GM21423 (cell line): ENCODE measurements around the gene CAPN10.

Experiments
- ATAC-seq: cut with Tn5 transposase; IDR thresholded peaks from one replicate; pipeline ENCODE4 v1.9.1; 2021; ENCODE audit warnings: mild to moderate bottlenecking, moderate library complexity; ENCODE audit not compliant: unreplicated experiment

Gene CAPN10

DNA sequence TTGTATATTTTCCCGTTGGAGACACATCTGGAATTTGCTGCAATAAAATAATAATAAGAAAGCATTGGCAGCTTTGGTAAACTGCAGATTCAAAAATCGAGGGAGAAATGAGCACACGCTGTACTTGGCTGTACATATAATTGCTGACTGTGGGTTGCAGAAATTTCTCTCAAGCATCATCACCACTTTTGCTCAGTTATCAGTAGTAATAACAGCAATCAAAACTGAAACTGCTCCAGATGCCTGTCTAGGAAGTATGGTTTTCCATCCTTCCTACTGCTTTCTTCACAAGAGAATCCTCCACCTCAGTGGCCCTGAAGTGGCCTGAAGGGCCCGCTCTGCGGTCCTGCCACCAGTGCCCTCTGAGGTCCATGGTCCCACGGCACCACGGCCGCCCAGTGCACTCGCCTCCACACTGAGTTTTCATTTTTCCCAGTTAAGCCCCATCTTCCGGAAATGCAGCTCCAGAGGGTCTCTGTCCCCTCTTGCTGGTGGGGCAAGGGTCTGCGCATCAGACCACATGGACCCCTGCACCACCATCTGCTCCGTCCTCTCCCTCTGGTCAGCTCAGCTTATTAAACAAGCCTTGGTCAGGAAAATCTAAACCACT lies 22.5 kb upstream of the CAPN10 start:
- no peak for ATAC-seq

DNA sequence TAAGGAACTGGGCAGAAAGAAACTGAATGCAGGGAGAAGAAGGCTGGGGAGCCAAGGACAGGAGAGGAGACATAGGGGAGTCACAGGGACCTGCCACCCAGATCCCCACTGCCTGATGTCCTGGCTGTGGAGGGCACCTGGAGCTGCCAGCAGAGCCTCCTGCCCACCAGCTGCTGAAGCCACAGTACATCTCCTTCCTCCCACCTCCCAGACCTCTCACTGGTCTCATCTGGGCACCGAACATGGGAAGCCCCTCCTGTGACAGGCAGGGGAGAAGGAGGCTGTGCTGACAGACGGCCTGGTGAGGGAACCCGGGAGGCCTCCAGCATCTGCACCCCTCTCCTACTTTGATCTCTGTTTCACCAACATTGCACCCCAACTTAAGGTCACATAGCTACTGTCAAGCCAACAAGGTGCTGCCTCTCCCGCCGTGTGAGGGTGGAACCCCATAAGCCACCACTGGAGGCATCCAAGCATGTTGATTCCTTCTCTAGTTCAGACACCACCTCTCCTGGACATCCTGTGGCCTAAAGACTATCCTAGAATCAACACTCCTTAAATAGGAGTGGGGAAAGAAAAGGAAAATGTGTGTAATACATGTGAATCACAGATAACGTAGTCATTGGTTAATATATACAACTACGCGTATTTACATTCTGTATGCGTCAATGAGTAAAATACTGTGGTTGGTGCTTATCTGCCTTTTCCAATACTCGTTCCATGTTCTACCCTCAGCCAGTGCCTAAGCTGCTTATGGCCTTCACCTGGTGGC lies 21.8 kb upstream of the CAPN10 start:
- ATAC-seq = no peak

DNA sequence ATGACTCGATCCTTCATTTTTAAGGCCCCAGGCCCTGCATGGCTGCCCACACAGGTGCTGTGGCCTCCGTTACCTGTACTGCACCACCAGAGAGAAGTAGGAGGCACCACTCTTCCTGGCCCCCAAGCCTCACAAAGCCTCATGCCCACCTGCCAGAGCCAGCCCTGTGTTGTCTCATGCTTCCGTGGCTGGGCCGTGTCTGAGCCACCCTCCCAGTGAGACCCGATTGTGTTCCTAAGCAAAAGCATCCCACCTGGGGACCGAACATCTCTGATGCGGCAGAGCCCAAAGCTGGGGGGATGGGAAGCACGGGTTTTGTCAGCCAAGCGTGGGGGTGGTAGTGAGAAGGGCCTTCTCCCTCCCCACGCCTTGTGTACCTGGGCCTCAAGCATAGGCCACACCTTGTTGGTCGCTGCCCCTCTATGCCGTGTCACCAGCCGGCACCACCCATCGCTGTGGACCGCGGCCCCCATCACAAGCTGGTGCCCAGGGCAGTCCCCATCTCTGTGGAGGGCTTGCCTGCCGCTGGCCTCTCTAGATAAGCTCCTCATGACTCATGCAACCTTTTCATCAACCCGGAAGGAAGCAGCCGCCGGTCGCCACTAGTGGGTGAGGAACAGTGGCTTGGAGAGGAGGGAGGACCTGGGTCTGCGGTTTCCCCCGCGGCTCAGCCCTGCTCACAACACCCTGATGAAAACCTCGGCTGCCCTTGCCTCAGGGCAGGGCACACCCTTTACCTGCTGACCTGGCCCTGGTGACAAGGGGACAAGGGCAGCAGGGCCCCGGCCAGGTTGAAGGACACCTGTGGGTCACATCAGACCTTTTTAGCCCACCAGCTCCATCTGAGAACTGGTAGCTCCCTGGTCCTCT lies 21.0 kb upstream of the CAPN10 start:
- ATAC-seq = peak; percentile 25

DNA sequence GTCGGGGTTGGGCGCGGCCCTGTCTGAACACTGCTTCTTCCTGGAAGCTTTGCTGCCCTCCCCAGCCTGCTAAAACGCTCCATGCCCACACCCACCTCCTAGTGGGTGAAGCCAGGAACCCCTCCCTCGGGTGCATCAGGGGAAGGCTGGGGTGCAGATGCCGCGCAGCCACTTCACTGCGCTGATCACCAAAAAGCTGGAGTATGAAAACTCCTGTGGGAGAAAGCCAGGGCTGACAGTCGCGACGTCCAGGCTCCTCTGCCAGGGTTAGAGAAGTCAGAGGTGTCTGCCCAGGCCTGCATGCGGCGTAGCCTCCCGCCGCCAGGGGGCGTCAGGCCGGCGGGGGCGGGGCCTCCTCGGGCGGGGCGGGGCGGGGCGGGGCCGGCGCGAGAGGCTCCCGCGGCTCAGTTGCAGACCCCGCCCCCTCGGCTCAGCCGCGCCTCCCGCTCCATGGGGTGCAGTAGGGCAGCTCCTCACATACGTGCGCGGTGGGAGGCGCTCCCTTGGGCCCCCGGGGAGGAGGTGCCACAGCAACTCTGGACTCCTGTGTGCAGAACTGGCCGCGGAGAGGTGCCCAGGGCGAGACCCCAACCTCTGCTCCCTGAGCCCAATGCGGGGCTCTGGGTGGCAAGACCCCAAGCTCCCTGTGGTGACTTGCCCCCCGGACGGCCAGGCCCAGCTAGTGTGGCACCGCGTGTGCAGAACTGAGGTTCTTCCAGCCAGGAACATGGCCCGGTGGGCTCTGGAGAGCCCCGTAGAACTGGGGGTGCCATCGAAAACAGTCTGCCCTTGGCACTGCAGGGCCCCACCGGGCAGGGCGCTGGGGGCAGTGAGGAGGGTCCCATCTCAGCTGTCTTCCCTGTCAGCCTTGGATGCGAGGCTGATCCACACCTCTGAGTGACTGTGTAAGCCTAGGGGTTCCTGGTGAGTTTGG lies 20.1 kb upstream of the CAPN10 start:
- peak; percentile 46 for ATAC-seq

DNA sequence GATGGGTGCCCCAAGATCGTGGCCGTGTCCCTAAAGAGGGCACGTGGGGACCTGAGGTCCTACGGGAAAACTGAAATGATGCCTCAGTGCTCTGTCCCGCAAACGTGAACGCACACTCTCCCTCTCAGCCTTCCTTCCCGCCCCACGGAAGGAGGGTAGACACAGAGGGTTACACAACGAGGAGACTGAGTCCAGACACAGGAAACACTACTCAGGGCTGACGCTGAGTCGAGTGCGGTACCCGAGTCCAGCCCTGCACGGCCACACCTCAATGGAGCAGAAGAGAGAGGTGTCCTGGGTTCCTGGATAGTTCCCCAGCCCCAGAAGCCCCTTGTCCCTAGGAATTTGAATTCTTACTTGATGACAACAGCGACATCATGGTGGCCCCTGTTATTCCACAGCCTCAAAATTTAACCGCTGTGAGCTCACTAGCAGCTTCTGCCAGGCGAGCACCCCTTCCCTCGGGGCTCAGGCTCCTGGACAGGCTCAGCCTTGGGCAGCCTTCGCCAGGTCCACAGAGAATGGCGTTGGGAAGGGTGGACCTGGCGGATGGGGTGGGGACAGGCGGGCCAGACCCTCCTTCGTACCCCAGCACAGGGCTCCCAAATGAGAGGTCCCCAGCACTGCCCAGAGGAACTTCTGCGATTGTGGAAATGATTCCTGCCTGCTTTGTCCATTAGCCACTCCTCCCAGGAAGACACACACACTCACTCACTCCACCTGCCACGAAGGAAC lies 19.2 kb upstream of the CAPN10 start:
- no peak for ATAC-seq

DNA sequence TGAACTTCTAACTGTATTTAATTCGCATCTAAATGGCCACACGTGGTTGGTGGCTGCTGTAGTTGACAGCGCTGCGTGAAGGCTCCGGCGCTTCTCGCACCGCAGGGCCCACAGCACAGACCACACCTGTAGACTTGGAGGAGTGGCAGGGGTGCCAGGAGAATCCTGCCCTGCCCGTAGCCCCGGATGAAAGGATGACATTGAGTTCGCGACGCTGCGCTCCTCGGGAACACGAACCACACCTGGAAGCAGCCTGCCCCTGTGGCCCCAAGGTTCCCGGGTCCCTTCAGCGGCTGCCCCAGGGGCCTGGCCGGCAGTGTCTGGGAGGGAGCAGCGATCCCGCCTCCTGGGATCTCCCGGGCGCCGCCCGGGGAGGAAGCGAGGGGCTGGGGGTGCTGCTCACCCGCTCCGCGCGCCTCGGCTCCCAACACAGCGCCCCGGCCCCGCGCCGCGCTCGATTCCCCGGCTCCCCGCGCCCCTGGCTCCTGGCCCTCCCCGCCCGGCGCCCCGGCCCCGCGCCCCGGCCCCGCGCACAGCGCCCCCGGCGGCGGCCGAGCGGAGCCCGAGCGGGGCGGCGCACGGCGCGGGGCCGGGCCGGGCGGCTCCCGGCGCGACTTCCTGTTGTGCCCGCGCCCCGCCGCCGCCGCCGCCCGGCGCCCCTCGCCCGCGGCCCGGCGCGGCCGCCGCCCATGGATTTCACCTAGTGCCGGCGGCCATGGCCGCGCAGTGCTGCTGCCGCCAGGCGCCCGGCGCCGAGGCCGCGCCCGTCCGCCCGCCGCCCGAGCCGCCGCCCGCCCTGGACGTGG lies 18.5 kb upstream of the CAPN10 start, which contains the start of gene RNPEPL1:
Gene RNPEPL1, plus strand, starts transcription at position 613 of the 806 bp plus-strand sequence. Its CDS starts 103 bp downstream, at position 716.
- ATAC-seq = peak; percentile 27

DNA sequence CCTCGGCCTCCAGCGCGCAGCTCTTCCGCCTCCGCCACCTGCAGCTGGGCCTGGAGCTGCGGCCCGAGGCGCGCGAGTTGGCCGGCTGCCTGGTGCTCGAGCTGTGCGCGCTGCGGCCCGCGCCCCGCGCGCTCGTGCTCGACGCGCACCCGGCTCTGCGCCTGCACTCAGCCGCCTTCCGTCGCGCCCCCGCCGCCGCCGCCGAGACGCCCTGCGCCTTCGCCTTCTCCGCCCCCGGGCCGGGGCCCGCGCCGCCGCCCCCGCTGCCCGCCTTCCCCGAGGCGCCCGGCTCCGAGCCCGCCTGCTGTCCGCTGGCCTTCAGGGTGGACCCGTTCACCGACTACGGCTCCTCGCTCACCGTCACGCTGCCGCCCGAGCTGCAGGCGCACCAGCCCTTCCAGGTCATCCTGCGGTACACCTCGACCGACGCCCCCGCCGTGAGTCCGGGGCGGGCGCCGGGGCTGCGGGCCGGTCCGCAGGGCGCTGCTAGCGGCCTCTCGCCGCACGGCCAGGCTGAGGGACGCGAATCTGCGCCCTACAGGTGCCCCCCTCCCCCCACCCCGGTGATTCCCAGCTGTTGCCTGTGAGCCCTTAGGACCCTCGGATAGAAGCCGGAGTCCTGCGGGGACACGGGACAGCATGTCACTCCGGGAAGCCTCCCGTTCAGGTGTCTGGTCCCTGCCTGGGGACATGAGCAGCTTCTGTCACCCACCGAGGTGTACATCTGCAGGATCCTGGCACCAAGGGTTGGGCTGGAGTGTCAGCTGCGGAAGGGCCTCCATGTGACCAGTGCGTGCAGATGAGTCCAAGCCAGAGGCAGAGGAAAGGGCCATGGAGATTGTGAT lies 17.6 kb upstream of the CAPN10 start:
- ATAC-seq = peak; percentile 15

DNA sequence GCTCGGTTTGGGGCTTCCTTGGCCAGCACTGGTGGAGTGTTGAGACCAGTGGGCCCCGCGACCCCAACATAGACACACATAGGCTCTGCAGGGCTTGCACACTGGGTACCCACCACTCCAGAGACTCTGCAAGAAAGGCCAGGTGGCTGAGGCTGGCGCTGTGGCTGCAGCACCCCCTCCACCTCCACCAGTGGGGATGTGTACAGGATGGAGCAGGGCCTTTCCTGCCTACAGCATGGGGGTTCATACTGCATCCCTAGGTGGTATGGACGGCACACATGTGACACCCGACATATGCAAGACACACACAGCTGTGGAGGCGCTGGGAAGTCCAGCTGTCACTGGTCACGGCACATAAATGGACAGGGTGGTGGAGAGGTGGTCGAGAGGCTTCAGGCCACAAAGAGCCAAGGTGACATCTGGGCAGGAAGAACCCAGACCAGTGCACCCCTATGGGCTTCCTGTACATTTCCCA lies 17.0 kb upstream of the CAPN10 start:
- ATAC-seq = no peak

DNA sequence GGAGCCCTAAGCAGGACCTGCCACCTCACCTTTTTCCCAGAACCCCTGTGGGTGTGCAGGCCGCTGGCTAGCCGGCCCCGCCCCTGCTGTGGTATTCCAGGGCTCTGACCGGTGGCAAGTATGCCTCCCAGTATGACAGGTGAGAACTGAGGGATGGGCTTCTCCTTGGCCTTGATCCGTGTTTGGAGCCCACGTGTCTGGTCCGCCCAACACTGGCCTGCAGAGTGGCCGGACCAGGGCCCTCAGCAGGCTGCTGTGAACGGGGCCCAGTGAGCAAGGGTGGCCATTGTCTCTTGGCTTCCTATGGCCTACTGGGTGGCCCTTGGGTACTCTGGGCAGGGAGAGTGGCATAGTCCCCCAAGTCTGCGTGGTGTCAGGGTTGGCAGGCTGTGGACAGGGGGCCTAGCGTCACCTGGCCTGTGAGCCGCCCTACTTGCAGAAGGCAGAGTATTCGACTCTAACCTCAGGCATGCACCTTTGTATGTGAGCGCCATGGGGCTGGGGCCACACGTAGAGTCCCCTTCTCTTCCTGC lies 16.5 kb upstream of the CAPN10 start:
- no peak for ATAC-seq

DNA sequence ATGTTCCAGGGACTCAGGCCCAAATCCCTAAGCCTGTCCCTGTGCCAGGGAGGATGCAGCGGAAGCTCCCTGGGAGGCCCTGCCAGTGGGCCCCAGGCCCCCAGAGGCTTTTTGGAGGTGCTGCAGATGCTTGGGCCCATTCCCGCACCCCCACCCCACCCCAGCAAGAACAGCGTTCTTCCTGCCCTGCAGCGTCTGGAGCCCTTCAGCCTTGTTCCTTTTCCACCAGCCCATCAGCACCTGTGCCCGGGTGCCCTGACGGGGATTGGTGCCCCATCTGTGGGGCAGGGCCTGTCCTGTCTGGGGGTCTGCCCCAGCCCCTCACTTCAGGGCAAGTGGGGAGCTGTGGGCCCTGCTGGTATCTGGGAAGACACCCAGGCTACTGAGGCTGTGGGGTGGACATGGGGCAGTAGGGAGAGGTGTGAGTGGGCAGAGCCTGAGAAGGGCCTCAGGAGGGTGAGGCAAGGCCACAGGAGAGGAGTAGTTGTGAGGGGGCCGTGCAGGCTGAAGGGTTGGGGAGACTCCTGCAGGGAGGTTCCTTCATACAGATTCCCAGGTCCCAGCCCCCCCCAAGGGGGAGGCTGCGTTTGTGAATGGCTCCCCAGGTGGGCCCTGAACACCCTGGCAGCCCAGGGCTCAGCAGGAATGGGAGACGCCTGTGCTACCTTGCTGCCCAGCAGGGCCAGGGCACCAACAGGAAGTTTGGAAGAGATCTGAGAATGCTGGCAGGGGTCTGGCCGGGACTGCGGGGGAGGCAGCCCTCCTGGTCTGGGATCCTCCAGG lies 15.8 kb upstream of the CAPN10 start:
- ATAC-seq = no peak

DNA sequence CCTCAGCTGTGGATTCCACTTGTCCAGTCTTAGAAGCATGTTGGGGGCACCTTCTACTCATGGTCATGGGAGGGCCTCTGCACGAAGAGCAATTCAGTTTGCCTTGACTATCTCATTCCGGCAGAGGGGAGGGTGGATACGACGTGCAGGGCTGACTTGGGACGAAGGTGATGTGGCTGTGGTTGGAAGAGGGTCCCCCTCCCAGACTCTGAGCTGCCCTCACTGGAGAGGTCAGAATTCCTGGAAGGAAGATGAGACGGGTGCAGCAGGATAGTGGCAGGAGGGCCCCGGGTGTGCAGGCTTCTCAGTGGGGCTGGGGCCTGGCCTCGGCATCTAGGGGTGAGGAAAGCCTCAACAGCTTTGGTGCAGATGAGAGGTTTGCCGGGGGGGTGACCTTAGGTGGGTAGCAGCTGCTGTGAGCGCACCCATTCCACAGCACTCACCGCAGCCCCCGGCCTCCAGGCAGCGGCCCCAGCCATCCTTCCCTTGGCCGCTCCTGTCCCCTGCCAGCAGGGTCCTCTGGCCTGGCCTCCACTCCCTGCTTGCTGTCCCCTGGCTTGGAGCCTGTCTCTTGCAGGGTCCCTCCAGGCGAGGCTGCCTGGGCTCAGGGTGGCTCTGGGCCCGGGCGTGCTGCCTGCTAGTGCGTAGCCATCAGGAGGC lies 15.1 kb upstream of the CAPN10 start:
- no peak for ATAC-seq

DNA sequence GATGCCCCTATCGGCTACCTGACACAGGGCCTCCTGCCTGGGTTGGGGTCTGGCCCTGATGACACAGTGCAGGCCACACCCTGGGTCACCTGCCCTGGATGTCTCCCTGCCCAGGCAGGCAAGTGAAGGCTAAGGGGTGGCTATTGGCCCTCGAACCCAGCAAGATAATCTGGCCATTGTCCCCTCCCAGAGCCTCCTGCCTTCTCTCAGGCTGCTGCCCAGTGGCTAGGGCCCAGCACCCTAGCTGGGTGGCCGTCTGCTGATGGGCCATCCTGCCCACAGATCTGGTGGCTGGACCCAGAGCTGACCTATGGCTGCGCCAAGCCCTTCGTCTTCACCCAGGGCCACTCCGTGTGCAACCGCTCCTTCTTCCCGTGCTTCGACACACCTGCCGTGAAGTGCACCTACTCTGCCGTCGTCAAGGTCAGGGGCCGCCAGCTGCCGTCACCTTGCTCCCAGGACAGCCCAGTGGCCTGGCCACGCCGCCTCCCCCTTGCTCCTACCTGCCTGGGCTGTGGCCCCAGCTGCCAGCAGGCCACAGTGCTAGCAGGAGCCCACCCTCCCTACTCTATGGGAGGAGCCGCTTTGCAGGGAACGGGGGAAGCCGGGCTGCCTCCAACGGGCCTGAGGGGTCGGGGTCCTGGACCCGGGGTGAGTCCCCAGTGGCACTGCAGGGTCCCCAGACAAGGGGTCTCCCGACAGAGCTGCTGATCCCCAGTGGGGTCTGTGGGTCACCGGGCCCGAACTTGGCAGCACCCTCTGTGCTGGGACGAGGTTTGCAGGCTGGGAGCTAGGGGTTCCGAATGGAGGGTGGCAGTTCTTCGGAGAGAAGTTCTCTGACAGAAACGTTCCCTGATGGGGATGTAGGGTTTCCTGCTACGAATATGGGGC lies 14.1 kb upstream of the CAPN10 start:
- no peak for ATAC-seq

DNA sequence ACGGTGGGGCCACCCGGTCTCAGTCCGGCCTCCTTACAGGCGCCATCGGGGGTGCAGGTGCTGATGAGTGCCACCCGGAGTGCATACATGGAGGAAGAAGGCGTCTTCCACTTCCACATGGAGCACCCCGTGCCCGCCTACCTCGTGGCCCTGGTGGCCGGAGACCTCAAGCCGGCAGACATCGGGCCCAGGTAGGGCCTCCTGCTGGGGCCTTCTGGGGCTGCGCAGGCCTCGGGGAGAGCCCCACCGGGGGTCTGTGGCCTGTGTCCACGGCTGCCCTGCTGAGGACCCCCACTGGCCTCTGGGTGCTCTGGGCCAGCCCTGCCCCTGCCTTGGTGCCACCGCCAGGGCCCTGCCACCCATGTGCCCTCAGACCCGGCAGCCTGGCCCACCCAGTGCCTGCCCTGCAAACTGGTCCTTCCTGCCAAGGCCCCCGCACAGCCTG lies 13.4 kb upstream of the CAPN10 start:
- no peak for ATAC-seq

DNA sequence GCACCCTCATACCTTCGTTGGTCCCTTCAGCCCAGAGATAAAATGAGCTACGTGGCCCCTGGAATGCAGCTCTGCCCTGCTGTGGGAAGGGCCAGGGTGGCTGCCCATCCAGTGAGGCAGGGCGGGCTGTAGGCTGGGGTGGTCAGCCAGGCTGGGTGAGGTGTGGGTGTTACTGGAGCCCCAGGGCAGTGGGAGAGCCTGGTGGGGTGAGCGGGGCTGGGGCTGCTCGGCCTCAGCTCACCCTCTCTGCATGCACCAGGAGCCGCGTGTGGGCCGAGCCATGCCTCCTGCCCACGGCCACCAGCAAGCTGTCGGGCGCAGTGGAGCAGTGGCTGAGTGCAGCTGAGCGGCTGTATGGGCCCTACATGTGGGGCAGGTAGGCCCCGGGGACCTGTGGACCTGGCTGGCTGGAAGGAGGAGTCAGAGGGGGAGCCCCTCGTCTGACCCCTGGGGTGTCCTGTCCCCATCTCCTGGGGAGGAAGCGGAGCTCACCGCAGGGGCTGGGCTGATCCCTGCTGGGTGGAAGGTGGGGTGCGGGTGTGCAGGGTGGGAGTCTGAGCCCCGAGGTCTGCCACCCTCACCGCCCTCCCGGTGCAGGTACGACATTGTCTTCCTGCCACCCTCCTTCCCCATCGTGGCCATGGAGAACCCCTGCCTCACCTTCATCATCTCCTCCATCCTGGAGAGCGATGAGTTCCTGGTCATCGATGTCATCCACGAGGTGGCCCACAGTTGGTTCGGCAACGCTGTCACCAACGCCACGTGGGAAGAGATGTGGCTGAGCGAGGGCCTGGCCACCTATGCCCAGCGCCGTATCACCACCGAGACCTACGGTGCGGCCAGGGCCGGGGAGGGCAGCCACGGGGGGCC lies 12.8 kb upstream of the CAPN10 start:
- ATAC-seq = no peak
